NCI-H1436 treated with DMSO at 0.1 percent for 48 hours (cell line): Measurements from ENCODE around the gene DISP3.

ENCODE experiments used
- DNase-seq: peaks from one replicate; lab custom pipeline; 2025; lab: John Stamatoyannopoulos, UW

The DISP3 gene

DNA sequence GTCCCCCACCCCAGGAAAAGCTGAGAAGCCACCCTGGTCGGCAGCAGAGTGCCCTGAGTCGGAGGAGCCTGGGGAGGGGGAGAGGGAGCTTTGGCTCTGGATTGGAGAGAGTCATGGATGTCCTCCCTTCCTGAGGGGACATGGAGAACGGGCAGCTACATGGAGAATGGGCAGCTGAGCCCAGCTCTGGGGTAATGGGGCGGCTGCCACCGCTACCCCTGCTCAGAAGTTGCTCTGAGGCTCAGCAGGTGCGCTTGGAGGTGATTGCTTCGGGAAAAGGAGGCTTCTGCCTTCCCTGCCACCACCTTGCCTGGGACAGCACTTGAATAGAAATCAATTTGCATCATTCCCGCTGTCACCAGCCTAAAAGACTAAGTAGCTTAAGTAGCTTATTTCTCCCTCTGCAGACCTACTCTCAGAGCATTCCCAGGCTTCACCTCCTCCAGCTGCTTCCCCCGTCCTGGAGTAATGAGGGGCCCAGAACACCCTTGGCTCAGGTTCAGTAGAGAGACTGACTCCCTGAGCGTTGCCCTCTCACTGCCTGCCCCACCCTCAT is 8.3 kb downstream of the DISP3 start:
- DNase-seq, result no peak

DNA sequence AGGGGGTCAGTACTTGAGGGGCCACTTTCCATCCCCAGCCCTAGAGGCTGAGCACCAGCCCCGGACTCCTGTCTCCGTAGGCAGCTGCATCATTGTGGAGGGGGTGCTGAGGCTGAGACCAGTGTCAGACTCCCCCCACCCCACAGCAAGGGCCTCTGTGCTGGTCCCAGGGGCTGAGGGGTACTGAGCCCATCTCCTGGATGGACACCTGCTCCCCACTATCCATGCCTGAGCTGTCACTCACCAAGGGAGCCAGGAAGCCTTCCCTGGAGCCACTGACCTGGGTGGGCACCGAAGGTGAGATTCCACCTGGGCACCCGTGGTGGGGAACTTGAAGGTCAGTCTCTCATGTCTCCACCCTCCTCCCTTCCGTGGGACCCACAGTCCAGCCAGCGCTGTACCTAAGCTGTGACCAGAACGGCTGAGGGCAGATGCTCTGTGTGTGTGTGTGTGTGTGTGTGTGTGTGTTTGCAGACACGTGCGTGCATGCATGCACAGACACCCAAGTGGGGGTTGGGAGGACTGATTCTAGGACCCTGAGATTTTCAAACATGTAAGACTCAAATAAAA is 9.3 kb downstream of the DISP3 start:
- DNase-seq, result no peak

DNA sequence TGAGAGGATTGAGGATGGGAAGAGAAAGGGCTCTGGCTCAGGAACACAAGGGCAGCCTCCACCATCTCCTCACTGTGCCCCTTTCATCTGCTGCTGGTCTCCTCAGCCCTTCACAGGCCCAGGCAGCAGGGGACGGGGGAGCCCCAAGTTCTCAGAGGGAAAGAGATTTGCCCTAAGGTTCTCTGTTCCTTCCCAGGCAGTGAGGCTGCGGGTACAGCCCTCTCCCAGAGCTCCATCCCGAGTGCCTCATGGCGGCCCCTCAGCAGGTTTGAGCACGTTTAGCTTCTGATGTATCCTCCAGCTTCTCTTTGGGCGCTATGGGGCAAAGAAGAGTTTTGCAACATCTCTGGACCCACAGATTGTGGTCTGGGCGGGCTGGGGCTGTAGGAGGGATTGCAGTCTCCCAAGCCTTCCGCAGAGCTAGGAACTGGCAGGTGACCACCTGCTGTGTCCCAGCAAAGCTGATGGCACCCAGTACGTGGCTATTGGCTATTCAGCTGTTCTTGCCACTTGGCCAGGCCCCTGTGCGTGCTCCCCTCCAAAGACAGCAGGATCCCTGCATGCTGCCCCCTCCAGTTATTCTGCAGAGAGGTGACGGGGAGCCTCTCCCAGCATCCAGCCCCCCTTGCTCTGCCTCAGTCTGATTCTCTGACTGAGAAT is 10.1 kb downstream of the DISP3 start:
- DNase-seq, result no peak

GRCh38 chr1:11492235-11492634 is 13.3 kb downstream of the DISP3 start:
- DNase-seq, result no peak

DNA sequence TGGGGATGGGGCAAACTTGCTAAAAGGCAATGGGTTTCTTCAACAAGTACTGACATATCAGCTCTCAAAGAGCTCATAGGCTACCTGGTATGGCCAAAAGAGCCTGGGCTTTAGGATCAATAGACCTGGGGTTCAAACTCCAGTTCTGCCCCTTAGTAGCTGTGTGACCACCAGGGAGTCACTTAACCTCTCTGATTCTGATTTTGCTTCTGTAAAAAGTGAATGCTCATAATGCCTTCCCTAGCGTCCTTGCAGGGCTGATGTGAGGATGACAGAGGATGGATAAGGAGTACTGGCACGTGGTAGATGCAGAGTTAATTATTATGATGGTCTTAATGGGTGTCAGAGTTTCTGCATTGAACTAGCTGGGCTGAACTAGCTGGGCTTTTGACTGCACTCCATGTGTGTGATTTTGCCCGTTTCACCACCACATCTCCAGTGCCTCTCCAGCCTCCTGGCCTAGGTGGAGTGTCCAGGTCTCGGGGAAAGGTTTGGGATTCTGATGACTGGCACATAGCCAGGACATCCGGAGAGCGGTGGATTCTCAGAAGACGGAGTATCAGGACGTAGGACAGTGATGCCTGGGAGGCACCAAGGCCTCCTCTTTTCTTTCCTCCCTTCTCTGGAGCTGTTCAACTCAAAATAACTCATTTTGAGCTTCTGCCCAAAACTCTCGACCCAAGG is 15.2 kb downstream of the DISP3 start:
- no peak for DNase-seq

DNA sequence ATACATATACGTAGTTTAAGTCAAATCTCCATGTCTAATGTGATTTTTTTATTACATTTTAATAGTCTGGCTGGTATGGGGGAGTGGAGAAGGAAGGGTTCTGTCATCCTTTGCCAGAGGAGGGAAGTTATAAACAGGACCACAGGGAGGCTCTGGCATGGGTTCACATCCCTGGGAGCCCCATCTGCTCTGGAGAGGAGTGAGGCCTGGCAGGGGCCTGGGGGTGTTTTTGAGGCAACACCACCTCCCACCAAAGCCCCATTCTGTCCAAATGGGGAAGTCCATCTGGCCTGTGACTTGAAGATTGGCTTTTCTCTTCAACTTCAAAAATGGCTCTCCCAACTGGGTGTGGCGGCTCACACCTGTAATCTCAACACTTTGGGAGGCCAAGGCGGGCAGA is 15.8 kb downstream of the DISP3 start:
- DNase-seq, result no peak

DNA sequence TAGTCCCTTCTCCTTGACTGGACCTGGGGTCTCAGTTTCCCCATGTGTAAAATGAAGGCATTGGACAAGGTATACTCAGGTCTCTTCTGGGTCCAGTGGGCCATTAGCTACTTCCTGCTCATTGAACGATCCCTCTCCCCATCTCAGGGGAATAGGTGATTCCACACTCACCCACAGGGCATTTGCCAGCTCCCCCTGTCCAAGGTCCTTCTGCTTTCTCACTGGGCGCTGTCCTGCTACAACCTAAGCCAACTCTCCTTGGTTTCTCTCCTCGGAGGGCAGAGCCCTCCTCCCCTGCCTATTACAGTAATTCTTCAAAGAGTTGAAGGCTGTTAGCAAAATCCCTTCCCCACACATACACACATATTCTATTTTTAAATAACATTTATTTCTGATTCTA is 16.6 kb downstream of the DISP3 start:
- no peak for DNase-seq

- no peak for DNase-seq
These were observed 17.7 kb downstream of the DISP3 start for GRCh38 chr1:11496551-11497080.

- DNase-seq, result no peak
These were observed 20.1 kb downstream of the DISP3 start for GRCh38 chr1:11498956-11499594.

DNA sequence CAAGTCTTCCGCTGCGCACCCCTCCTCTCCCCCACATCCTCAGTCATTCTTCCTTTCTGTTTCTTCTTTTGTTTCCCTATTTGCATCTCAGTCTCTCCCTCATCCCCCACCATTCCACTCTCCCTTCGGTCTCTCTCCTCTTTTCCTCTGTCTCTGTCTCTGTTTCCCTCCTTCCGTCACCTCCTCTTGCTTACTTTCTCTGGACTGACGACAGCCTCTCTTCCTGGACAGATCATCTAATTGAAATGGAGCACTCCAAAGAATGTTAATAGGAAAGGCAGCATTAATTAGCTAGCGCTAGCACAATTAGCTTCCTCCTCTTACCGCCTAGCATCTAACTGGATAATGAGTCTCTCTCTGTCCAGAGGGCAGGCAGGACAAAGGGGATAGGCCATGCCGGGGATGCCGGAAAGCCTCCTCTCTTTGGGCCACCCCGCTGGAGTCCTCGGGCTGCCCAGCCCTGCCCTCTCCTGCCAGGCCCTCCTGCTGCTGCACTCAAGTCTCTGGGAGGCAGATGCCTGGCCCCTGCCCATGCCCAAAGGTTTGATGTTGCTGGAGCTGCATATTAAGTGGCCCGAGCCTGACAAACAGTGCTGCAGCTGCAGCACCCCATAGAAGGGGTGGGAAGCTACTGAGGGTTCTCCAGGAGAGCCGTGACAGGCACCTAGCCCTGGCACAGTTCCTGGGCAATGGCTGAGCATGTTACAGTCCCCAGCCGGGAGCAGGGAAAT is 20.8 kb downstream of the DISP3 start:
- DNase-seq, result no peak

DNA sequence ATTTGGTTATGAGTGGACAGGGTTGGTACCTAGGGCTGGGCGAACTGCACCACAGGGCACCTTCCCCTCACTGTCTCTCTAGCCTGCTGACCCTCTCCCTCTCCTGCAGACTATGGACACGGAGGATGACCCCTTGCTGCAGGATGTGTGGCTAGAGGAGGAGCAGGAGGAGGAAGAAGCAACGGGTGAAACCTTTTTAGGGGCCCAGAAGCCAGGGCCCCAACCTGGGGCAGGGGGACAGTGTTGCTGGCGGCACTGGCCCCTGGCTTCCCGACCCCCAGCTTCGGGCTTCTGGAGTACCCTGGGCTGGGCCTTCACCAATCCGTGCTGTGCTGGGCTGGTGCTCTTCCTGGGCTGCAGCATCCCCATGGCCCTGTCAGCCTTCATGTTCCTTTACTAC is 21.9 kb downstream of the DISP3 start:
- DNase-seq, result no peak

- DNase-seq, result no peak
These were observed 22.5 kb downstream of the DISP3 start for GRCh38 chr1:11501491-11501897.

- no peak for DNase-seq
These were observed 23.0 kb downstream of the DISP3 start for GRCh38 chr1:11501906-11502485.

- DNase-seq, result no peak
These were observed 23.6 kb downstream of the DISP3 start for GRCh38 chr1:11502516-11502915.

DNA sequence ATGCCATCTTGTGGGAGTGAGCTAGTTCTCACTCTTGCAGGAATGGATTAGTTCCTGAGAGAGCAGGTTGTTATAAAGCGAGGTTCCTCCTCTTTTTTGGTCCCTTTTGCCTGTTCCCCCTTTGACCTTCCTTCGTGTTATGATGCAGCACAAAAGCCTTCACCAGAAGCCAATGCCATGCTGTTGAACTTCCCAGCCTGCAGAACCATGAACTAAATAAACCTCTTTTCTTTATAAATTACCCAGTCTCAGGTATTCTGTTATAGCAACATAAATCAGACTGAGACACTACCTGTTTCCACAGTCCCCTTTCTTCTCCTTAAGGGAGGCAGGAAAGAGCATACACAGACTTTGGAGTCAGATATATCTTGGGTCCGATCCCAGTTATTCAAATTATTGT is 25.6 kb downstream of the DISP3 start:
- no peak for DNase-seq

DNA sequence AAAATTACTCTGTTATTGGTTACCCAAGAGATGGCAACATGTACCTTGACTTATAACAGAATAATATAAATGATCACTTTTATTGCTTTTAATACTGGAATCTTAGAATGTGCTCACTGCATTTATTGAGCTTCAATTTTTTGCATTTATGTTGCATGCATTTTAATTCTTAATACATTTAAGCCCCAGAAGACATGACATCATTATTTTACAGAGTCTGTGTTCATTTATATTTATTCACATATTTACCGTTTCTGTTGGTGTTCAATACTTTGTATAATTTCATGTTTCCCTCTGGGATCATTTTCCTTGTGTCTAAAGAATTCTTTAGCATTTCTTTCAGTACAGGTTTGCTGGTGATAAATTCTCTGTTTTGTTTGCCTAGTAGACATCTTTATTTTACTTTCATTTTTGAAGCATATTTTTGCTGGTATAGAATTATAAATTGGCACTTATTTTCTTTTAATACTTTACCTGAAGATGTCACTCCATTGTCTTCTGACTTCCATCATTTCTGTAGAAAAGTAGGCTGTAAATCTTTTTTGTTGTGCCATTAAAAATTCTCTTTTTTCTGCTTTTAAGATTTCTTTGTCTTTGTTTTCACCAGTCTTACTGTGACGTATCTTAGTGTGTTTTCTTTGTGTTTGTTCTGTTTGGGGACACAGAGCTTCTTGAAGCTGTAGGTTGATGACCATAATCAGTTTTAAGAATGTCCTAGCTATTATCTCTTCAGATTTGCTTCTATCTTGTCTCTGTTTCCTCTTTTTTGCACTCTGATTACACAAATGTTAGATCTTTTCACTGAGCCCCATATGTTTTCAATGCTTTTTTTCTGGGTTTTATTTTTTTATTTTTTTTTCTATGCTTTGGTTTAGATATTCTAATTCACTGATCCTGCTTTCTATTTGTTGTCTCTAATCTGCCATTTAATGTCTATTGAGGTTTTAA is 26.9 kb downstream of the DISP3 start:
- no peak for DNase-seq

DNA sequence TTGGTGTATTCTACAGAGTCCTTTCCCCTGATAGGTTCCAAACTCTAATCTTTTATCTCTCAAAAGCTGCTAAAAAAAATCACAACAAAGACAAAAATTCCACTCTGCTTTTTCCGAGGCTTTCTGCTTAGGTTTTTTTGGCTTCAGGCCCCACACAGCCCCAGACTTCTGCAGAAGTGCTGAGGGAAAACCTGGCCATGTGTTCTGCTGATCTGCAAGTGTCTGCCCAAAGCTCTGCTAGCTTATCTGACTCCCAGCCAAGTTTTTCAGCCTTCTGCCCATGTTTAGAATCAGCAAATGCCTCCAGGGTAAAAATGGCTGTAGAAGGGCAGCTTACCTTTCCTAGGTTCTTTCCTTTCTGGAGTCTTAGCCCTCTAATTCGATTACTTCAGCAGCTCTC is 28.4 kb downstream of the DISP3 start:
- no peak for DNase-seq

DNA sequence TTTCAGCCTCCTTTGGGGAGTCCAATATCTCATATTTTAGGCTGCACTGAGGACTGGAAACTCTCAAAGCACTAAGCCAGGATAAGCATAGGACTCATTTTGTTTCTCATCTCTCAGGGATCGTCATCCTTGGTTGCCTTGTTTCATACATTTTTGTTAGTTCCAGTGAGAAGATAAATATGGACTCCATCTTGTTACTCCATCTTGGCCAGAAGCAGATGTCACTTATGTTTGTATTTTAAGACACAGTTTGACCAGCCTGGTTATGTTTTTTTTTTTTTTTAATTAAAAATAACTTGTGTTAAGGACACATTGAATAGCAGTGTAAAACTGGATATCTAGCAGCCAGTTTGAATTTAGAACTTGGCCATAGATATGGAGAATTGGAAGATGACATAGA is 34.7 kb downstream of the DISP3 start:
- DNase-seq, result no peak

GRCh38 chr1:11514366-11514765 is 35.4 kb downstream of the DISP3 start:
- no peak for DNase-seq
